Upper lobe of left lung (tissue), 6 donors: ENCODE data around the gene CD58. TPM values are rescaled to one million over a fixed set of nuclear protein-coding genes. Genes with fewer than 3 reads are reported as not detected.

Experiments used
- ATAC-seq, 2 donors: fragments of 200-7000 bp; cut with Tn5 transposase; one replicate each; pipeline ENCODE4 v1.9.1; 2022; ENCODE audit warnings: mild to moderate bottlenecking in 2 of 2, moderate library complexity in 2 of 2; ENCODE audit not compliant: low FRiP score in 2 of 2
- DNase-seq, 2 donors: peaks; one replicate each; pipeline ENCODE4 v3.0.0-alpha.2; 2019 to 2020
- H3K27ac ChIP-seq, 4 donors: fragments of 200-600 bp; sonication (generic); one replicate each; pipeline ENCODE4 v1.5.1; 2016 to 2019
- H3K27me3 ChIP-seq, 4 donors: fragments of 200-600 bp; sonication (generic); one replicate each; pipeline ENCODE4 v1.5.1; 2017 to 2019
- H3K36me3 ChIP-seq, 4 donors: fragments of 200-600 bp; sonication (generic); one replicate each; pipeline ENCODE4 v1.5.1; 2016 to 2019
- H3K4me1 ChIP-seq, 4 donors: fragments of 200-600 bp; sonication (generic); one replicate each; pipeline ENCODE4 v1.5.1; 2018 to 2019
- H3K4me3 ChIP-seq, 4 donors: fragments of 200-600 bp; sonication (generic); one replicate each; pipeline ENCODE4 v1.5.1; 2017 to 2019; ENCODE audit warnings: mild to moderate bottlenecking in 2 of 4, moderate library complexity in 1 of 4
- H3K9me3 ChIP-seq, 4 donors: fragments of 200-600 bp; sonication (generic); one replicate each; pipeline ENCODE4 v1.5.1; 2018 to 2019
- EP300 ChIP-seq, 4 donors: sonication (generic); formaldehyde crosslinking; IDR thresholded peaks; one replicate each; pipeline ENCODE4 v1.5.1; 2017; ENCODE audit warnings: antibody characterized with exemption in 4 of 4, control low read depth in 2 of 4
- POLR2A ChIP-seq, 4 donors: fragments of 450-650 bp; IDR thresholded peaks; one replicate each; pipeline ENCODE4 v1.5.1; 2016 to 2017; ENCODE audit warnings: antibody characterized with exemption in 4 of 4, mild to moderate bottlenecking in 2 of 4
- POLR2AphosphoS5 ChIP-seq, 2 donors: sonication (generic); formaldehyde crosslinking; IDR thresholded peaks; one replicate each; pipeline ENCODE4 v1.5.1; 2017; ENCODE audit warnings: antibody characterized with exemption in 2 of 2
- WGBS, 2 donors: methylation state at CpG; one replicate each; pipeline ENCODE4 v1.1.5; 2017 to 2018; 5-methylcytosine and 5-hydroxymethylcytosine counted together
- total RNA-seq, 6 donors: library from RNA; depleted of rRNA in 4 of 6; stranded (reverse); fragments of >200 nt in 4 of 6; gene quantifications; one replicate each; pipeline versions ENCODE4 v1.1.0 to v1.2.1, GENCODE V29; 2016 to 2021
- TF ChIP-seq, protein P1 (sequence below), 6 experiments: fragments of 450-650 bp in 4 of 6; fragments of 200-600 bp in 2 of 6; sonication (generic) in 2 of 6; IDR thresholded peaks; one replicate each; pipeline ENCODE4 v1.5.1; 2016 to 2019; ENCODE audit warnings: antibody characterized with exemption in 6 of 6
- donor health status: DM: no; HTN: no; CAD: no; lungs with moderate emphysema.
- donor health status: DM: no; HTN: yes; CAD: no; lungs with severe emphysema.

The CD58 gene
- total RNA-seq, 6 donors from 2014 or later = 17.8 to 52.0 (median 32.4) TPM

DNA sequence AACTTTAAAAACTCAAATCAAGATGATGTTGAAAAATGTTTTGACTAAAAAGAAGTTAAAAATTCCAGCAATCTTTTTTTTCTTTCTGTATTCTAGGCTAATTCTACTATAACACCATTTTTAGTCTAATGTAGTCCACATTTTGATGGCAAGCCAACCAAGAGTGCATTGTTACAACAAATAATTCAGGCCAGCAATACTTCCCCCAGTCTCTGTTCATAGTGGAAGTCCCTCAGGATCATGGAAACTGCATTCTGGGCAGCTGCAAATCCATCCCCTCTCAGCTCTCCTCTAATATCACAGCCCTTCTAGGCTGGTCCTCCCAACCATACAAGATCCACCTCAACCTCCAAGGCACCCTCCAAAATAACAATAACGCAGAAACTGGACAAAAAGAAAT lies 7.8 kb upstream of the CD58 start:
- DNase-seq = no peak
- 90 to 96% methylated on average over 1 of the region's 1 CpG for WGBS, 2 donors
- TF ChIP-seq, protein P1, sequence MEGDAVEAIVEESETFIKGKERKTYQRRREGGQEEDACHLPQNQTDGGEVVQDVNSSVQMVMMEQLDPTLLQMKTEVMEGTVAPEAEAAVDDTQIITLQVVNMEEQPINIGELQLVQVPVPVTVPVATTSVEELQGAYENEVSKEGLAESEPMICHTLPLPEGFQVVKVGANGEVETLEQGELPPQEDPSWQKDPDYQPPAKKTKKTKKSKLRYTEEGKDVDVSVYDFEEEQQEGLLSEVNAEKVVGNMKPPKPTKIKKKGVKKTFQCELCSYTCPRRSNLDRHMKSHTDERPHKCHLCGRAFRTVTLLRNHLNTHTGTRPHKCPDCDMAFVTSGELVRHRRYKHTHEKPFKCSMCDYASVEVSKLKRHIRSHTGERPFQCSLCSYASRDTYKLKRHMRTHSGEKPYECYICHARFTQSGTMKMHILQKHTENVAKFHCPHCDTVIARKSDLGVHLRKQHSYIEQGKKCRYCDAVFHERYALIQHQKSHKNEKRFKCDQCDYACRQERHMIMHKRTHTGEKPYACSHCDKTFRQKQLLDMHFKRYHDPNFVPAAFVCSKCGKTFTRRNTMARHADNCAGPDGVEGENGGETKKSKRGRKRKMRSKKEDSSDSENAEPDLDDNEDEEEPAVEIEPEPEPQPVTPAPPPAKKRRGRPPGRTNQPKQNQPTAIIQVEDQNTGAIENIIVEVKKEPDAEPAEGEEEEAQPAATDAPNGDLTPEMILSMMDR (IDR thresholded peaks at IDR 0.05) = no peak
- TF ChIP-seq POLR2AphosphoS5 (IDR thresholded peaks at IDR 0.05) = no peak
- no peak overlapping the region for H3K4me3 ChIP-seq
- H3K4me1 ChIP-seq = peaks cover 0 to 9% (median 0%) of the 10 kb centered on the region in 4 donors
- no peak overlapping the region for H3K27ac ChIP-seq
- ATAC-seq = no peak
- H3K36me3 ChIP-seq = no peaks in the 10 kb centered on the region
- H3K27me3 ChIP-seq = no peaks in the 10 kb centered on the region
- H3K9me3 ChIP-seq = no peaks in the 10 kb centered on the region

DNA sequence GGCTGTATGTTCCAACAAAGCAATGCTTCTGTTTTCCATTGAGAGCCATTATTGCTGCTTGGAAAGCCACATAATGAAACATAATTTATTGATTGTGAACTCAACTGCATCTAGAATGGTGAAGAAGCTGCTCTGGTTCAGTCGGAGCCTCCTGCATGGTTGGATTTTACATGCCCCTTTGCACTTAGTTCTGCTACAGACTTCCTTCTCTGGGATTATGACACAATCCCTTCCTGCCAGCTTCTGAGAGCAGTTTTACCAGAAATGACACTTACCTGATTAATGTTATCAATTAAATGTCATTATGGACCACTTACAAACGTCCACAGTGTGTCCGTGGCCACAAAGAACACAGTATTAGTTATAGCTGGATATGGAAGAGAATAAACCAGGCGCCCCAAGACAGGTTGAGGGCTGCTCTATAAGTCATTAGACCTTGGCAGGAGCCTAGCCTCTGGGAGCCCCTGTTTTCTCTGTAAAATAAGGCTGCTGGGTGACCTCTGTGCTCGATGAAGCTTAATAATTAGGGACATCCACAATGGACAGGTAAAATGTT lies 7.0 kb upstream of the CD58 start:
- no peak overlapping the region for H3K27ac ChIP-seq
- DNase-seq = no peak
- peaks cover 0 to 9% (median 0%) of the 10 kb centered on the region in 4 donors for H3K4me1 ChIP-seq
- no peaks in the 10 kb centered on the region for H3K27me3 ChIP-seq
- H3K4me3 ChIP-seq = no peak overlapping the region
- WGBS, 2 donors = 70 to 77% methylated on average over 5 of the region's 5 CpGs
- H3K9me3 ChIP-seq = no peaks in the 10 kb centered on the region
- no peak for ATAC-seq
- TF ChIP-seq POLR2AphosphoS5 (IDR thresholded peaks at IDR 0.05) (no peak), POLR2A (IDR thresholded peaks at IDR 0.05) (no peak), EP300 (IDR thresholded peaks at IDR 0.05) (no peak)
- TF ChIP-seq, protein P1 (IDR thresholded peaks at IDR 0.05) = no peak
- H3K36me3 ChIP-seq = no peaks in the 10 kb centered on the region

DNA sequence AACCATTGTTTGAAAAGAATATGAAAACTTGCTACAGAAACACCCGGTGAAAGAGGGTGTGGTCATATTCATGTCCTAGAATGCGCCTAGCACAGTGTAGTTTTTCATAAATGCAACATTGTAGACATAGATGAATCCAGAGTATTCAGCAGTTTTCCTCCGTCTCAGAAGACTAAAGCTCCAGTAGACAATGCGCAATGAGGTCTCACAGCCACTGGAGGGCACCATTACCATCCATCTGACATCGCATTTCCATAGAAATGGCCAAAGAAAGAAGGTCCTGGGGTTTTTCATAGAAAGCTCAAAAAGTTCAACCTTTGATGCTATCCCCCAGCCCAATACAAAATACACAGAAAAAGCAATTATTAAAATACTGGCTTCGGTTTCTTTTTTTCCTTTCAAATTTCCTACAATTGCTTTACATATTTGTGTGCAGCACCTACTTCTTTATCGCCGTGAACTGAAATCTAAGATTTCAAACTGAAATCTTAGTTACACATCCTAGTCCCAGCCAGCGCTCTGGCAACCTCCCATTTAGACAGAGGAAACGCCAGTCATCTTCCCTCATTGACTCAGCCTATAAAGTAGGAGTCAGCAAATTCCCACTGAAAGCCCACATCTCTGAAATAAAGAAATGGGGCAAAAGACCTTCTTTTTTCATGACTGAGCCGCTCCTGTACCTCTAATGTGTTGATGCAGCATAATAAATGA lies 3.9 kb upstream of the CD58 start:
- Histone ChIP-seq H3K27ac (no peak overlapping the region), H3K27me3 (no peaks in the 10 kb centered on the region), H3K9me3 (no peaks in the 10 kb centered on the region), H3K36me3 (no peaks in the 10 kb centered on the region), H3K4me3 (no peak overlapping the region), H3K4me1 (peaks cover 8 to 21% (median 15%) of the 10 kb centered on the region in 4 donors)
- DNase-seq (peak in 1 of 2 donors; percentile 64), ATAC-seq (peak in 1 of 2 donors; percentile 45)
- 30% methylated on average over 11 of the region's 11 CpGs for WGBS, 2 donors
- TF ChIP-seq POLR2AphosphoS5 (IDR thresholded peaks at IDR 0.05) (no peak), POLR2A (IDR thresholded peaks at IDR 0.05) (no peak), EP300 (IDR thresholded peaks at IDR 0.05) (no peak)
- TF ChIP-seq, protein P1 (IDR thresholded peaks at IDR 0.05) = peak; percentile 76 to 86 (median 78)

DNA sequence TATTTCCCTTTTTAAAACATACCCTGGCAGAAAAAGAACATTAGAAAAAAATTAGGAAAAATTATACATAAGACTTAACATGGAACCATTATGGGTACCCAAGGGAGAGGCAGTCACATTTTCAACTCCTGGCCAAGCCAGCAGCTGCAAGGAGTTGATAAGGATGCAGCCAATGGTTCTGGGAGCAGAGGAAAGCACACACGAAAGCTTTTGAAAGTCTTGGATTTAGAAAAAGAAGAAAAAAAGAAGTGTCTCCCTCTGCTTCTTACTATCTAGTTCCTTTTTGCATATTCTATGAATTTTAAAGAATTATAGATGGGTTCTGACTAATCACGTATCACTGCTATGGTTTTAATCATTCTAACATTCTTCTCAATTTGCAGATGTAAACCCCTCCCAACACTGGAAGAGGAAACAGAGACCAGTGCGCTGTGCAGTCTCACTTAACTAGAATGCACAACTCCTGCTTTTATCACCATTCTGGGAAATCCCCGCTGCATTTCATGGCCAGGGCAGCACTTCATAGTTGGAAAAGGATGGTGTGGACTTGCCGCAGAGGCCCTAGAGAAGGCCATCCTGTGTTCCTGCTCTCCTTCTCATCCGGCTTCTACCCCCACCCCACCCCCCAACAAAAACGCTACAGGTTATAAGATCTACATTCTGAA lies 2.7 kb upstream of the CD58 start:
- Histone ChIP-seq H3K4me3 (no peak overlapping the region), H3K4me1 (peaks cover 19 to 29% (median 24%) of the 10 kb centered on the region in 4 donors), H3K27me3 (no peaks in the 10 kb centered on the region), H3K9me3 (no peaks in the 10 kb centered on the region), H3K27ac (no peak overlapping the region), H3K36me3 (no peaks in the 10 kb centered on the region)
- ATAC-seq = no peak
- no peak for DNase-seq
- WGBS, 2 donors = 81 to 84% methylated on average over 7 of the region's 7 CpGs
- TF ChIP-seq, protein P1 (IDR thresholded peaks at IDR 0.05) = no peak
- TF ChIP-seq POLR2A (IDR thresholded peaks at IDR 0.05) (no peak), EP300 (IDR thresholded peaks at IDR 0.05) (no peak), POLR2AphosphoS5 (IDR thresholded peaks at IDR 0.05) (no peak)
